Ishikawa (cell line): ENCODE results near the gene ABLIM2.

Experiments
- CEBPB ChIP-seq: IDR thresholded peaks from 2 replicates; pipeline ENCODE4 v1.6.1; 2012
- FOXM1 ChIP-seq: IDR thresholded peaks from 2 replicates; pipeline ENCODE4 v1.6.1; 2012; ENCODE audit warnings: low read depth, borderline replicate concordance

DNA sequence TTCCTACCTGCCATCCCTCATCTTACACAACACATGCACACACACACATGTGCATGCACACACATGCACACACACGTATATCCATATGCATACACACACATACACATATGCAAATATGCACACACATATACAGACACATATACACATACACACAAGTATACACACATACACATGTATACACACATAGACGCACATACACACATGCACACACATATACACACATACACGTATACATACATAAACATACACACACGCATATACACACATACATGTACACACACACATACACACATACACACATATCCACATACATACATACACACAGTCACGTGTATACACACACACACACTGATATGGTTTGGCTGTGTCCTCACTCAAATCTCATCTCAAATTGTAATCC, 182.0 kb downstream of the ABLIM2 start:
- TF ChIP-seq FOXM1 (no peak), CEBPB (no peak)
